A549 treated with CpdA at 1 μM for 4 hours (cell line): ENCODE results near the gene OGDHL. TPM values are rescaled to one million over a fixed set of nuclear protein-coding genes. Genes with fewer than 3 reads are reported as not detected.

ENCODE experiments used
- total RNA-seq: library from RNA; stranded (reverse); fragments of 200-300 nt; extraction: Qiagen RNA extraction; gene quantifications from 5 replicates; pipeline ENCODE4 v1.2.3, GENCODE V29; 2022; ENCODE audit warnings: low read depth

The OGDHL gene
- total RNA-seq: 0.21 to 0.24 TPM (median 0.21 TPM) in 5 replicates

DNA sequence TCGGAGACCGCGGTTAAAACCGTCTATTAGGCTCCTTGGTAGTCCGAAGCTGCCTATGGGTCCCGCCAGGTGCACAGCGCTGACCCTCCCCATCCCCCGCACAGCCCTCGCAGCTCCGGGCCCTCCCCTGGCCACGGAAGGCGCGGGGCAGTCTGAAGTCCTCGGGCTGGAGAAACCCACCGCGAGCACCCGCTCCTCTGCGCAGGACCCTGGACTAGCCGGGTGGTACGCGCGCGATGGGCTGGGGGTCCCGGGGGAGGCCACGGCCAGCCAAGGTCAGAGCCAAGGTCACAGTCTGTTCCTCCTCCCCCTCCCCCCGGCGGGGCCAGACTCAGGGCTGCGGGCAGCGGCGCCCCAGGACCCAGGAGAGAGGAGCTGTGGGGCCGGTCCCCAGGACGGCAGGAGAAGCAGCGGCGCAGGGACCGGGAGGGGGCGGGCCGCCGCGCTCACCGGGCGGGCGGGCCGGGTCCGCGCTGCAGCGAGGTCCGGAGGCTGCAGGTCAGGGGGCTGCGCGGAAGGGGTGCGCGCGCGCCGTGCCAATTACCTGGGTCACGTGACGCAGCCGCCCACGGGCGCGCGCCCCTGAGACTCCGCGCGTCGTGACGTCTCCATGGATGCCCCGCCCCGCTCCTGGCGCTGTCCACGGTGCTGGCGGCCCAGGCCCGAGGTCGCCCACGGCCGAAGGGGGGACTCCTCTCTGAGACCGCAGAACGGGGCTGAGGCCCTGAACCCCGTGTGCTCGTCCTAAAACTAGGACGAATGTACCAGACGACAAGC lies at the start of gene OGDHL:
Gene OGDHL (minus strand): TSS at position 535 of the 777 bp plus-strand sequence. CDS start 3,731 bp downstream, outside the sequence.

Other genes with a start within 250 kb of the OGDHL start
- gene ERCC6, start 223.2 kb downstream of the OGDHL start, total RNA-seq: 5.3 to 7.5 TPM (median 5.3 TPM) in 5 replicates
- 0.03 TPM in 1 of 5 replicates, not detected in the others for gene SLC18A3, start 152.0 kb downstream of the OGDHL start, total RNA-seq
- not detected in 5 replicates for gene CHAT, start 148.3 kb downstream of the OGDHL start, total RNA-seq
- not detected in 5 replicates for gene C10orf53, start 82.7 kb downstream of the OGDHL start, total RNA-seq
- gene PARG, start 179.7 kb upstream of the OGDHL start, total RNA-seq: 17.1 to 23.1 TPM (median 19.1 TPM) in 5 replicates
- 14.4 to 24.2 TPM (median 15.7 TPM) in 5 replicates for gene TIMM23B, start 179.7 kb upstream of the OGDHL start, total RNA-seq
- gene AGAP6, start 226.1 kb upstream of the OGDHL start, total RNA-seq: 8.2 to 10.9 TPM (median 9.5 TPM) in 5 replicates